Activated CD8-positive, alpha-beta T cell treated with anti-CD3 and anti-CD28 coated beads for 36 hours (primary cell): Measurements from ENCODE around the gene MBIP. TPM values are rescaled to one million over a fixed set of nuclear protein-coding genes. Genes with fewer than 3 reads are reported as not detected.

ENCODE experiments used
- ATAC-seq: fragments of 200-7000 bp; cut with Tn5 transposase; one replicate; pipeline ENCODE4 v1.10.0; 2021; ENCODE audit warnings: mild to moderate bottlenecking, moderate library complexity
- CTCF ChIA-PET: fragments of 350-600 bp; sonication (Branson Sonifier 250); formaldehyde crosslinking; loops from one replicate; lab custom pipeline; 2021; ENCODE audit warnings: antibody characterized with exemption; lab: Charles Lee
- POLR2A ChIA-PET: fragments of 350-600 bp; sonication (Branson Sonifier 250); formaldehyde crosslinking; loops from one replicate; lab custom pipeline; 2021; ENCODE audit warnings: antibody characterized with exemption; lab: Charles Lee
- DNase-seq: peaks from one replicate; pipeline ENCODE4 v3.0.0-alpha.2; 2020
- H3K27ac Mint-ChIP-seq: one replicate; pipeline ENCODE4 v1.8.0; 2021; ENCODE audit warnings: mild to moderate bottlenecking, mixed read lengths
- H3K27me3 Mint-ChIP-seq: one replicate; pipeline ENCODE4 v1.8.0; 2021; ENCODE audit warnings: mixed read lengths
- H3K36me3 Mint-ChIP-seq: one replicate; pipeline ENCODE4 v1.8.0; 2021; ENCODE audit warnings: low read depth, mixed read lengths
- H3K4me1 Mint-ChIP-seq: one replicate; pipeline ENCODE4 v1.8.0; 2021; ENCODE audit warnings: low read depth, mixed read lengths
- H3K4me3 Mint-ChIP-seq: one replicate; pipeline ENCODE4 v1.8.0; 2021; ENCODE audit warnings: mild to moderate bottlenecking, moderate library complexity, mixed read lengths
- H3K9me3 Mint-ChIP-seq: one replicate; pipeline ENCODE4 v1.8.0; 2021; ENCODE audit warnings: mixed read lengths
- intact Hi-C: fragments of 100-400 bp; cut with micrococcal nuclease; formaldehyde crosslinking; loops from one replicate; pipeline ENCODE4 v1.10.0; 2022
- total RNA-seq, 2 experiments: library from RNA; stranded (reverse); gene quantifications; one replicate each; pipeline ENCODE4 v1.2.3, GENCODE V29; 2021
- TF ChIP-seq, protein P1 (sequence below): fragments of 200-600 bp; IDR thresholded peaks from one replicate; pipeline ENCODE4 v1.8.0; 2022; ENCODE audit warnings: antibody characterized with exemption, mild to moderate bottlenecking

The MBIP gene
- total RNA-seq, 2 experiments from 2014 or later = 29.4 to 31.0 TPM

DNA sequence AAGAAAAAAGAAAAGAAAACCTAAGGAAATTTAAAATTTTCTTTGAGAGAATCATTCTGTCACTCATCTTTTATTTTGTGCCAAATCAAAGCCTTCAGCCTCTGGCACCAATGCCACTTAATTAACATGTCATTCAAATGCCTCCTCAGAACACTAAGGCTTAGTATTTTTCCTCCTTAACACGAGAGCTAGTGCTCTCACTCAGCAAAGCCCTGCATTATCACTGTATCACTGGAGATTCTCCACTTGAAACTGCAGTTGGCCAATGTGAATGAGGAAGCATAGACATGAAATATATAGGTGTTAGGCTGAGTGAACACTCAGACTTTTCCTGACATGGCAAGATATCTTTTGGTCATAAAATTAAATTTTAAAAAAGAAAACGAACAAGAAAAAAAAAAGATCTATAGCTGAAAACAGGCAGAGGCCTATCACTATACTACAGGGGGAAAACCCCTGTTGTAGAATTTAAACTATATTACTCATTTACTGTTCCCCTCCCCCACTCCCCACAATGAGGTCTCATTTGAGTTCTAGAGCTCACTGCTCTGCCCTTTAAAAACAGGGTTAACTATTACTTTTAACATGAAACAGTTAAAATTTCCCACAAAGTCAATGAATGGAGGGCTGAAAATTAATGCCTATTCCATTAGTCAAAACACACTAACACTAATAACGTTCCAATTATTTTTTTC is 5.1 kb downstream of the MBIP start:
- peak overlapping the region; percentile 33 for H3K4me3 Mint-ChIP-seq

DNA sequence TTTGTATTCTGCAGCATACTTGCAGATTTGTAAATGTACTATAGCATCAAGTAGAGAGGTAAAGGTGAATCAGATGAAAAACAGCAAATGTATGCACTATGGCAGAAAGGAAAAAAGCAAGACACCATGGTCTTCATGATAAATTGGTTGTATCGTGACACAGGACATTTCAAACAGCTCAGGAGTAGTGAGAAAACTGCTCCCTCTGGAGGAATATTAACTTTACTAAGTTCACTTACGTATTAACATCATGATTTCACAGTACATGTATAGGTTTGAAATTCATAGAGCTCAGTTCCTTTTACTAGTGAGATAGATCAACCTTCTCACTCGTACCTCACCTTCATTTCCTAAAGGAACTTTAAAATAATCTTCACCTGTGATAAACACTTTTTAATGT is 6.5 kb downstream of the MBIP start:
- no peaks in the 10 kb centered on the region for H3K27me3 Mint-ChIP-seq
- intact Hi-C loops = no loop called here
- no peak for ATAC-seq
- no peak for DNase-seq
- no peak overlapping the region for H3K27ac Mint-ChIP-seq
- H3K4me3 Mint-ChIP-seq = no peak overlapping the region
- ChIA-PET CTCF (interaction anchor here (1.1 kb wide), 1 partner anchor 244 kb away, joined by 4 read pairs; no protein-coding TSS in a partner anchor), POLR2A (no interaction called here)
- TF ChIP-seq, protein P1, sequence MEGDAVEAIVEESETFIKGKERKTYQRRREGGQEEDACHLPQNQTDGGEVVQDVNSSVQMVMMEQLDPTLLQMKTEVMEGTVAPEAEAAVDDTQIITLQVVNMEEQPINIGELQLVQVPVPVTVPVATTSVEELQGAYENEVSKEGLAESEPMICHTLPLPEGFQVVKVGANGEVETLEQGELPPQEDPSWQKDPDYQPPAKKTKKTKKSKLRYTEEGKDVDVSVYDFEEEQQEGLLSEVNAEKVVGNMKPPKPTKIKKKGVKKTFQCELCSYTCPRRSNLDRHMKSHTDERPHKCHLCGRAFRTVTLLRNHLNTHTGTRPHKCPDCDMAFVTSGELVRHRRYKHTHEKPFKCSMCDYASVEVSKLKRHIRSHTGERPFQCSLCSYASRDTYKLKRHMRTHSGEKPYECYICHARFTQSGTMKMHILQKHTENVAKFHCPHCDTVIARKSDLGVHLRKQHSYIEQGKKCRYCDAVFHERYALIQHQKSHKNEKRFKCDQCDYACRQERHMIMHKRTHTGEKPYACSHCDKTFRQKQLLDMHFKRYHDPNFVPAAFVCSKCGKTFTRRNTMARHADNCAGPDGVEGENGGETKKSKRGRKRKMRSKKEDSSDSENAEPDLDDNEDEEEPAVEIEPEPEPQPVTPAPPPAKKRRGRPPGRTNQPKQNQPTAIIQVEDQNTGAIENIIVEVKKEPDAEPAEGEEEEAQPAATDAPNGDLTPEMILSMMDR = no peak
- no peaks in the 10 kb centered on the region for H3K9me3 Mint-ChIP-seq
- H3K36me3 Mint-ChIP-seq = peaks cover 43% of the 10 kb centered on the region
- peaks cover 43% of the 10 kb centered on the region for H3K4me1 Mint-ChIP-seq

More for the DNA sequence above, 5.1 kb downstream of the MBIP start:
- TF ChIP-seq, protein P1 = no peak
- ATAC-seq (peak; percentile 85), DNase-seq (peak; percentile 83)
- CTCF ChIA-PET = interaction anchor here (0.9 to 1.1 kb wide), 3 partner anchors 13 to 1110 kb away, joined by 3 read pairs; no protein-coding TSS in a partner anchor
- Mint-ChIP-seq H3K4me1 (peaks cover 43% of the 10 kb centered on the region), H3K9me3 (no peaks in the 10 kb centered on the region), H3K36me3 (peaks cover 31% of the 10 kb centered on the region), H3K27me3 (no peaks in the 10 kb centered on the region), H3K27ac (peak overlapping the region; percentile 96)
- intact Hi-C loops = loop anchor here (5.0 kb wide), 2 partner anchors 43 to 57 kb away; no protein-coding TSS in a partner anchor
- POLR2A ChIA-PET = no interaction called here

DNA sequence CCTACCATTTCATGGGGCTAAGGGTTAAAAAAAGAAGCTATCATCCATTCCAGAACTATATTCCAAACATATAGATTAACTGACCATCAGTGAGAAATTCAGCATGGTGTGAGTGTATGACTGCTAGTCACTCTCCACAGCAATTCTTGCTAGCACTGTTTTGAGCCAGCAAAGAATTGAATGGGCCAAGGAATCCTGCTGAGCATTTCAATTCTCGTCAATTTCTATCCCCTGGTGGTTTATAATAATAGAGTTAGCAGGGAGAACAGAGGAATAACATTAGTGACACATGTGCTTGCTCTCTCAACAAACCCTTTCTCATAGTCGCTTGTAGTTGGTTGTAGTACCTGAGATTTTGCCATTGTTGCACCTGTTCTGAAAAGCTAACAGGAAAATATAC is 7.2 kb downstream of the MBIP start:
- H3K9me3 Mint-ChIP-seq = no peaks in the 10 kb centered on the region
- ATAC-seq (no peak), DNase-seq (no peak)
- POLR2A ChIA-PET = no interaction called here
- intact Hi-C loops = no loop called here
- peaks cover 39% of the 10 kb centered on the region for H3K4me1 Mint-ChIP-seq
- H3K27me3 Mint-ChIP-seq = no peaks in the 10 kb centered on the region
- no peak overlapping the region for H3K4me3 Mint-ChIP-seq
- H3K27ac Mint-ChIP-seq = no peak overlapping the region
- TF ChIP-seq, protein P1 = no peak
- CTCF ChIA-PET = interaction anchor here (1.1 kb wide), 1 partner anchor 243 kb away, joined by 4 read pairs; no protein-coding TSS in a partner anchor
- H3K36me3 Mint-ChIP-seq = peaks cover 49% of the 10 kb centered on the region

DNA sequence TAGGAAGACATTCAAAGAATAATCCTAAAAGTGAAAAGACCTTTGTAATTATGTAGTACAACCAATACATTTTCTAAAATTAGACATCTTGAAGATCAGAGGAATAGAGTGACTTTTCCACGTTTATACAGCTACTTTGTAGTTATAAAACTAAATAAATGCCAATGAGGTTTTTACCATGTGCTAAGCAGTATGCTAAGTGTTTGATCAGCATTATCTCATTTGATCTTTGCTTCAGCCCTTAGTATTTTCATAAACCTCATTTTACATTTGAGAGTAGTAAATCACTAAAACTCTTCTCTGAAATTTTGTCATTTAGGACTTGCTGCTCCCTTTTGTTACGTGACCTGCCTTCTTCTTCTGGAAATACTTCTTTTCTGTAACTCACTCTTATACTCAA is 13.6 kb downstream of the MBIP start:
- Mint-ChIP-seq H3K27me3 (no peaks in the 10 kb centered on the region), H3K36me3 (peaks cover 53% of the 10 kb centered on the region), H3K27ac (no peak overlapping the region), H3K9me3 (no peaks in the 10 kb centered on the region), H3K4me1 (no peaks in the 10 kb centered on the region), H3K4me3 (no peak overlapping the region)
- DNase-seq (no peak), ATAC-seq (no peak)
- ChIA-PET POLR2A (no interaction called here), CTCF (interaction anchor here (2.1 kb wide), 1 partner anchor 67 kb away, joined by 7 read pairs; no protein-coding TSS in a partner anchor)
- intact Hi-C loops = no loop called here
- TF ChIP-seq, protein P1 = no peak

DNA sequence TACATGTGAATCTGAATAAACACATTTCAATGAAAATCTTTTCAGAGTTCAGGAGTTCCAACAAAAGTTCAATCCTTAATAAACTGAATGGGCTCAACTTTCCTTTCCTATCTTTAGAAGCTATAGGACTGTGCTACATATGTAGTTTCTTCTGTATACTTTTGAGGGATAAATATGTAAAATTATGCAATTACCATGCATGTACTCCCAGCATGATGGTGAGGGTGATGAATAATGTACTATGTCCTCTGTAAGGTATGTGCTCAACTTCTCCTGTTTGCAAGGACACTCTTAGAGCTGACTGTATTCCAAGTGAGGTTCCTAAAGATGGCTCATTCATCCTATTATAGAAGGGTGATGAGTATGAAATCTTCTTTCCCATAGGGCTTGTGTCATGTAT is 15.5 kb downstream of the MBIP start:
- H3K27ac Mint-ChIP-seq = no peak overlapping the region
- no peaks in the 10 kb centered on the region for H3K27me3 Mint-ChIP-seq
- H3K36me3 Mint-ChIP-seq = peaks cover 46% of the 10 kb centered on the region
- no peak overlapping the region for H3K4me3 Mint-ChIP-seq
- CTCF ChIA-PET = interaction anchor here (0.9 to 1.8 kb wide), 3 partner anchors 9 to 70 kb away, joined by 3 read pairs; no protein-coding TSS in a partner anchor
- POLR2A ChIA-PET = no interaction called here
- H3K9me3 Mint-ChIP-seq = no peaks in the 10 kb centered on the region
- intact Hi-C loops = no loop called here
- no peak for DNase-seq
- TF ChIP-seq, protein P1 = no peak
- no peak for ATAC-seq
- H3K4me1 Mint-ChIP-seq = no peaks in the 10 kb centered on the region
